GM19099 (cell line): Measurements from ENCODE around the gene CSNK2A1.

Experiments used
- POLR2A ChIP-seq: IDR thresholded peaks from 3 replicates; pipeline ENCODE4 v1.6.1; 2011; ENCODE audit warnings: low read depth; ENCODE audit not compliant: insufficient read length; ENCODE audit errors: extremely low read depth

CSNK2A1 gene

GRCh38 chr20:544153-544725 is 649 bp upstream of the CSNK2A1 start:
- no peak for TF ChIP-seq POLR2A

GRCh38 chr20:542777-543368 is 717 bp downstream of the CSNK2A1 start:
- no peak for TF ChIP-seq POLR2A

GRCh38 chr20:540391-541201 is 3.0 kb downstream of the CSNK2A1 start:
- no peak for TF ChIP-seq POLR2A

GRCh38 chr20:539848-540247 is 3.7 kb downstream of the CSNK2A1 start:
- no peak for TF ChIP-seq POLR2A

GRCh38 chr20:539191-539590 is 4.4 kb downstream of the CSNK2A1 start:
- no peak for TF ChIP-seq POLR2A

- TF ChIP-seq POLR2A, result no peak
Observed at GRCh38 chr20:537983-538382, 5.6 kb downstream of the CSNK2A1 start.

- no peak for TF ChIP-seq POLR2A
Observed at GRCh38 chr20:536426-537010, 7.1 kb downstream of the CSNK2A1 start.

GRCh38 chr20:535958-536357 is 7.6 kb downstream of the CSNK2A1 start:
- no peak for TF ChIP-seq POLR2A

- TF ChIP-seq POLR2A, result no peak
Observed at GRCh38 chr20:533526-533925, 10.1 kb downstream of the CSNK2A1 start.

GRCh38 chr20:532530-532929 is 11.1 kb downstream of the CSNK2A1 start:
- no peak for TF ChIP-seq POLR2A

GRCh38 chr20:531608-532007 is 12.0 kb downstream of the CSNK2A1 start:
- no peak for TF ChIP-seq POLR2A

- no peak for TF ChIP-seq POLR2A
Observed at GRCh38 chr20:530321-530720, 13.3 kb downstream of the CSNK2A1 start.

- no peak for TF ChIP-seq POLR2A
Observed at GRCh38 chr20:528923-529604, 14.5 kb downstream of the CSNK2A1 start.

GRCh38 chr20:527571-527886 is 16.1 kb downstream of the CSNK2A1 start:
- TF ChIP-seq POLR2A, result no peak

GRCh38 chr20:521860-522259 is 21.7 kb downstream of the CSNK2A1 start:
- no peak for TF ChIP-seq POLR2A

GRCh38 chr20:519999-520398 is 23.6 kb downstream of the CSNK2A1 start:
- TF ChIP-seq POLR2A, result no peak

GRCh38 chr20:517221-517620 is 26.4 kb downstream of the CSNK2A1 start:
- TF ChIP-seq POLR2A, result no peak
